HG02970 (cell line): ENCODE results near the gene TTC38.

ENCODE experiments used
- ATAC-seq: cut with Tn5 transposase; IDR thresholded peaks from one replicate; pipeline ENCODE4 v1.9.1; 2021; ENCODE audit warnings: mild to moderate bottlenecking, moderate library complexity, moderate number of reproducible peaks; ENCODE audit not compliant: unreplicated experiment, low FRiP score

TTC38 gene

GRCh38 chr22:46323162-46323561 is 55.4 kb downstream of the TTC38 start:
- ATAC-seq: no peak

DNA sequence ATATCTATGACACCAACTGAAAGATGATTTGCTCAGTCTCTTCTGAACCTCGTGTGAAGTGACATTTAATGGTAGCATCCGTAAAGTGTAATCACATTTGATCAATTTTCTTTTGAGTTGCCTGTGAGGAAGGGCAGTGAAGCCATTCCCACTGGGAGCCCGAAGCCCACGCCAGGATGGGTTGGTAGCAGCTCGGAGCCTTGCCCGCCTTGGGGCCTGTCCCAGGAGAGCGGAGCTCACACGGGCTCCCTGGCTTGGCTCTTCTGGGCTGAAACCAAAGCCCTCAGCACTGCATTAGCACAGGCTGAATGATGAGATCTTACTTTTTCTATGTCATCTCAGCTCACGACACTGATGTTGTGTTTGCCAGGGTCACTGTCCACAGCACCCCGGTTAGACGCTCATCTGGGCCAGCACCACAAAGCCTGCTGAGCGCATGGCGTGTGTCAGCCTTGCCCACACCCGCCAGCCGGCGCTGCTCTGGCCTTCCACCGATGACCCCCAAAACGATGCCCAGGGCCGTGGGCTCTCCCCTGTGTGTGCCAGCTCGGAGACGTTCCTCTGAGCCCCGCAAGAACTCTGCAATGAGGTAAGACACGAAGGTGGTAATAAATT is 58.4 kb downstream of the TTC38 start:
- ATAC-seq: no peak

DNA sequence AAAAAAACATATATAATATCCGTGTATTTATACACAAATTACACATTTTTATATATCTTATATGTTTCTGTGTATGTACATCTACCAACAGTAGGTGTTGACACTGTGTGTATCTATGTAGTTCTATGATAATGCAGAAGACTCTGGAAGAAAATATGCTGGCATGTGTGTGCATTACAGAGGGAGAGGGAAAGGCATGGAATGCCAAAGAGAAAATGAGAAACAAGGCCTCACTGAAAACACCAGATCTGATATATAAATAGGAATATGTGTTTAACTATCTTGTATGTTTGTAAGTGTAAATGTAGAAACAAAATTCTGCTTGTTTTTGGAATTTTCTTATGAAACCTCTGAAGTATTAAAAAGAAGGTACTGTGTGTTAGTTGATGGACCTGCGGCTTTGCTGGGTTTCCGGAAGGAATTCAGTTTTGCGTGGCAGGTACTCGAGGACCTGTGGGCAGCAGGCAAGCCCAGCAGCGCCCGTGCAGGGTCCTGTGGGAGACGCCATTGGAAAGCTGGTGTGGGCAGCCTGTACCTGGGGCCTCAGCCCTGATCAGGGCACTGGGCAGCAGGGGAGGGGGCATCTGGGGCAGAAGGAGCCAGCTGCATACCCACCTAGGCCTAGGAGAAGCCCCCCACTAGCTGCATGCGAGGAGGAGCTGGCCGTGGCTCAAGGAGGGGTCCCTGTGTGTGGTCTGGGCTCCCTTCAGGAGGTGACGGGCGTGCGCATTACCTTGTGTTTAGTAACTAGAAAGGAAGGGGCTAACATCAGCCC is 60.1 kb downstream of the TTC38 start:
- no peak for ATAC-seq

DNA sequence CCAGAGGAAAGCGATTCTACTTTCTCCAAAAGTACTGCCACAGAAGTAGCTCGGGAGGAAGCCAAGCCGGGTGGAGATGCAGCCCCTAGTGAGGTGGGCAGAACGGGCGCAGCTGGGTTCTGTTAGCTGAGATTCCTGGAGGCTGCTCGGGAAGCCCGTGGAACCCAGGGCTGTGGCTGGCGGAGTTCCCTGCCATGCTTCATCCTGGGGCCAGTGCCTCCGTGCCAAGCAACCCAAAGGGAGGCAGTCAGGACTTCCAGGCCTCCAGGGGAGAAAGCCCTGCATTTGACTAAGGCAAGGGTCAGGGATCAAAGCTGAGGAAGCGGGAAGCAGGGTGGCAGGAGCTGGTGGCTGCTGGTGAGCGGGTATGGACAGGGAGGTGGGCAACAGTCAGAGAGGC is 61.0 kb downstream of the TTC38 start:
- no peak for ATAC-seq

DNA sequence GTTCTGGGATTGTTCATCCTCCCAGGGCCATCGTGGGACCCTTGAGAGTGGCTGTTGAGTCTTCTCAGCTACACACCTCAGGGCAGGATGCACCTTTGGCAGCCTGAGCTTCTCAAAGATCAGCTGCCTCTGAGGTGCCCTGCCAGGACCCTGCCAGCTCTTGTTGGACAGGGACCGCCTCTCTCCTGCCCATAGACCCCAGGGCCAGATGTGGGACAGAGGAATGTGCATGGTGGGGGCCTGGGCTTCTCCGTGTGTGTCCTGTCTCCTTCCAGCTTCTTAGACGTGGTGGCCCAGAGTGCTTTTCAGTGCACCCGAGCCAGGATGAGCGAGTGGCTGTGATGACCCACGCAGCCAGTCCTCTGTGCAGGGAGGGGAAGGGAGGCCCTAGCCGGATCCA is 61.8 kb downstream of the TTC38 start:
- no peak for ATAC-seq

GRCh38 chr22:46330426-46330825 is 62.6 kb downstream of the TTC38 start:
- no peak for ATAC-seq

GRCh38 chr22:46331496-46331895 is 63.7 kb downstream of the TTC38 start:
- ATAC-seq: no peak

GRCh38 chr22:46335201-46336118 is 67.7 kb downstream of the TTC38 start, which contains the start of gene TRMU:
TSS of gene TRMU (plus strand) at chr22:46335714. CDS start at chr22:46335765, 51 bp downstream.
- peak; percentile 80 for ATAC-seq

- ATAC-seq: no peak
Observed at GRCh38 chr22:46336119-46337078, 68.6 kb downstream of the TTC38 start.

DNA sequence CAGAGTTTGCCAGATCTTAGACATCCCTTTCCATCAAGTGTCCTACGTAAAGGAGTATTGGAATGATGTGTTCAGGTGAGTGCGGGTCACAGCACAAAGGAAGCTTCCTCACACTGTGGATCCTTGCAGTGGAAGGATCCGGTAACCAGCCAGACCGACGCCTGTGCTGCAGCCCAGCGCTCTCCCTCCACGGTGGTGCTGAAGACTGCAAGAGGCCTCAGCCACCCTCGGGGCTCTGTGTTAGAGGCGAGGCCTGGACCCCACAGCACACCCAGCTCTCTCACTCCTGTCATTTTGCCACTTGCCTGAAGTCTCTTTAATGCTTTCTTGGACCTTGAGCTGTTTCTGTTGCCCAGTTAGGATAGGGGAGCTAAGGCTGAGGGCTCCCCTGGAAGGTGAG is 70.1 kb downstream of the TTC38 start:
- no peak for ATAC-seq

GRCh38 chr22:46338636-46339035 is 70.8 kb downstream of the TTC38 start:
- ATAC-seq: no peak

GRCh38 chr22:46339956-46340355 is 72.1 kb downstream of the TTC38 start:
- no peak for ATAC-seq

DNA sequence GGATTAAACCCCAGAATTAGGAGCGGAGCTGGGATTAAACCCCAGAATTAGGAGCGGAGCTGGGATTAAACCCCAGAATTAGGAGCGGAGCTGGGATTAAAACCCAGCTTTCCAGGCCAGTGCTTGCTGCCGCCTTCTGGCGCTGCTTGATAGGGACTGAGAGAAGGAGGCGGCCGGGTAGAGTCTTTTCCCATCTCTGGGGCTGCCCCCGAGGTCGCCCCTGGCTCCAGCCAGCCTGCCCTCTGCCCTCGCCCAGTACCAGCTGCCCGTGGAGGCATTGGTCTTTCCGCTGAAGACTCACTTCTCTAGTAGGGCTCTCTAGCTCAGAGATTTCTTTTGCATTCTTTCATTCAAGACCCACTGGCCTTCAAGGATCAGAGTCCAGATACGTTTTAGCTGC is 72.9 kb downstream of the TTC38 start:
- ATAC-seq: no peak
